Upper lobe of left lung (tissue), 4 donors: Measurements from ENCODE around the gene ARAP3.

Experiments
- CTCF ChIP-seq, 6 experiments: fragments of 450-650 bp in 4 of 6; fragments of 200-600 bp in 2 of 6; sonication (generic) in 2 of 6; IDR thresholded peaks; one replicate each; pipeline ENCODE4 v1.5.1; 2016 to 2019; ENCODE audit warnings: antibody characterized with exemption in 6 of 6
- EP300 ChIP-seq, 4 donors: sonication (generic); formaldehyde crosslinking; IDR thresholded peaks; one replicate each; pipeline ENCODE4 v1.5.1; 2017; ENCODE audit warnings: antibody characterized with exemption in 4 of 4, control low read depth in 2 of 4

- TF ChIP-seq CTCF (IDR thresholded peaks at IDR 0.05) (no peak), EP300 (IDR thresholded peaks at IDR 0.05) (no peak)
These were observed 51.4 kb downstream of the ARAP3 start for GRCh38 chr5:141630570-141631140.
